HG03342 (cell line): ENCODE data around the gene ADAM23.
A peak's percentile ranks its signal among the peaks of the same experiment; 100 is the strongest.

Experiments used
- ATAC-seq: cut with Tn5 transposase; IDR thresholded peaks from one replicate; pipeline ENCODE4 v1.9.1; 2021; ENCODE audit warnings: mild to moderate bottlenecking, moderate library complexity; ENCODE audit not compliant: unreplicated experiment

The ADAM23 gene

DNA sequence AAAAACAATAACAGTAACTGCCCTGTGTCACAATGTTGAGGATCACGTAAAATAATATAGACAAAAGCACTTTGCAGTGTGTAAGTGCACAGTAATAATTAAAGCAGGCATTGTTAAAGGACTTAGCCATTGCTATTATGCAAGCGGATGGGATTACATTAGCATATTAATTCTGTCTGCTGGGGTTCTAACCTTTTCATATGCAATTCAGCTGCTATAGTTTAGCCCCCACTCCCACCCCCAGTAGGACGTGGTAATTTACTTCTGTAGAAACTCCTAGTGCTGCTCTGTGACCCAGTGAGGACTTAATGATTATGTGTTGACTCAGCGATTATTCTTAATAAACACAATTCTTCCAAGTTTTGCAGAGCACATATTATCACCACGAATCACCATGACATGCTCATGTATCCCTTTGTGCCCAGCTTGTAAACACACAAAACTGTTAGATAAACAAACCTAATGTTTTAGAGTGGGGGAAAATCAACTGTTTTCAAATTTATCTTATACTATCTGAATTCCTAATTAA, 5.1 kb upstream of the ADAM23 start:
- ATAC-seq: no peak

DNA sequence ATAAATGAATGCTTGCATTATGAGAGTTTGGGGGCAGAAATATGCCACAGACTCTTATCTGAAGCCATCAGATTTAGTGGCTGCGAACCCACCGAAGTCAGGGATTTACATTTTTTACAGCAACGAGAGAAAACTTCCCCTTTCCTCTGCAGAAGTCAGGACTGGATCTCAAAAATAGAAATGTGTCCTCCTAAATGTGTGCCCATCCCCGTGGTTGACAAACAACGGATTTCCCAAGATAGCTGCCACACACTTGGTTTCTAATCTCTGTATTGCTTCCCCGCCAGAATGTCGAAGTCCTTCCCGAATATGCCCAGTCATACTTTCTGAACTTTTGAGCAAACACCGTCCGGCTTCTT, 879 bp upstream of the ADAM23 start:
- no peak for ATAC-seq

DNA sequence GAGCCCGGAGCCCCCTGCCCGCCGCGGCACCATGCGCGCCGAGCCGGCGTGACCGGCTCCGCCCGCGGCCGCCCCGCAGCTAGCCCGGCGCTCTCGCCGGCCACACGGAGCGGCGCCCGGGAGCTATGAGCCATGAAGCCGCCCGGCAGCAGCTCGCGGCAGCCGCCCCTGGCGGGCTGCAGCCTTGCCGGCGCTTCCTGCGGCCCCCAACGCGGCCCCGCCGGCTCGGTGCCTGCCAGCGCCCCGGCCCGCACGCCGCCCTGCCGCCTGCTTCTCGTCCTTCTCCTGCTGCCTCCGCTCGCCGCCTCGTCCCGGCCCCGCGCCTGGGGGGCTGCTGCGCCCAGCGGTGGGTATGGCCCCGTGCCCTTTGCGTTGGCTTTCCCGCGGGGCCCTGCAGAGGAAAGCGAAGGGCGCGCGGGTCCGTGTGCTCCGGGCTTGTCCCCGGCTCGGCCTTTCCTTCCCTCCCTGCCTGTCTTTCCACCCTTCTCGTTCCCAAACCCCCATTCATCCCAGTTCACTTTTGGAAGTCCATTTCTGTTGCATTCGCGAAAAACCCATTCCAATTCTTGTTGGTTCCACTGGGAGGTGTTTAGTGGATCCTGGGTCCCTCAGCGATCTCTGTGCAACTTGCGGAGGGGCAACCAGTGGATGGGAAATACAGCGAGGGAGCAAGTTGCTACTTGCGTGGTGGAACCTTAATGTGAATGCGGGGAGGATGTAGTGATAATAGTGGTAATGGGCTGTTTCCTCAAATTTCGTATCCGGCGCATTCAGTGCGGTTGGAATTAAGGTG, 599 bp downstream of the ADAM23 start:
- ATAC-seq: peak; percentile 57

DNA sequence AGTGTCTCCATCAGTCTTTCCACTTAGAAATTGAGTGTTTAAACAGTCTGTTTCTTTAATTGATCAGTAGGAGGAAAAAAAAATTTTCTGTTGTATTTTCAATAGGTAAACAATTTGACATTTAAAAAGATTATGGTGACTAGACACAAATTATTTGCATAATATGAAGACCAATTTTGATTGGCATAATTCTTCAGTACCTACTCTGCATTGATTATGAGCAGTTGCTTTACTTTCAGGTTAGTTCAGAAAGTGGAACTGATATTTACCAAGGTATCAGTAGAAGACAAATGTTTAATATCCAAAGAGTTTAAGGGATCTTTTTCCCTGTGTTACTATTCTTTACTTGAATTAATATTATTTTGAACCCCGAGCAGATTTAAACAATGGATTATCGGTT, 2.6 kb downstream of the ADAM23 start:
- no peak for ATAC-seq

DNA sequence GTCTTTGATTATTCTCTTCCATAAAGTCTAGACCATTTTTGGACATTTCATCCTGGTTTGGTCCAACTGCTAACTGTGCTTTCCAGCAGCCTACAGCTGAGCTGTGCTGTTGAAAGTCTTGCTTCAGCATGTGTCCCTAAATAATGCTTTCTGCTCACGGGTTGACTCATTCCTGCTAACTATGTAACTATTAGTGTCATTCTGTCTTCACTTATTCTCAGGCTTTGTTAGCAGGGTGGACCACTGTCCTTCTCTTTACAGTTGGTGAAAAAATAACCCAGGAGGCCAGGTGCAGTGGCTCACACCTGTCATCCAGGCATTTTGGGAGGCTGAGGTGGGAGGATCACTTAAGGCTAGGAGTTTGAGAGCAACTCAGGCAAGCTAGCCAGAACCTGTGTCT, 8.9 kb downstream of the ADAM23 start:
- ATAC-seq: peak; percentile 54

DNA sequence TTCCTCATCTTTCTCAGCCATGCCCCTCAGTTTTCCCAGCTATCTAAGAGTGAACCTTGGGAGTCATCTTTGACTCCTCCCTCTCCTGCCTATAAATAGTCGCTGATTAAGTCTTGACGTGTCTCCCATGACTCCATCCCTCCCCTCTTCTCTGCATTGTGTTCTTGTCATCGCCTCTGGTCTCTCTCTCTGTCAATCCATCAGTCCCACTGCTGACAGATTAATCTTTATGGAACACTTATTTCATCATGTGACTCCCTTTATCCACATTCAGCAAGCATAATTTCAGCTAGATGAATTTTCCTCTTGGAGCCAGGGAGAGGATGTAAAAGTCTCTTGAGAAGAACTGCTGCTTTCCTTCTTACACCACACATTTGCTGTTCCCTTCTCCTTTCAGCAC, 9.4 kb downstream of the ADAM23 start:
- no peak for ATAC-seq

DNA sequence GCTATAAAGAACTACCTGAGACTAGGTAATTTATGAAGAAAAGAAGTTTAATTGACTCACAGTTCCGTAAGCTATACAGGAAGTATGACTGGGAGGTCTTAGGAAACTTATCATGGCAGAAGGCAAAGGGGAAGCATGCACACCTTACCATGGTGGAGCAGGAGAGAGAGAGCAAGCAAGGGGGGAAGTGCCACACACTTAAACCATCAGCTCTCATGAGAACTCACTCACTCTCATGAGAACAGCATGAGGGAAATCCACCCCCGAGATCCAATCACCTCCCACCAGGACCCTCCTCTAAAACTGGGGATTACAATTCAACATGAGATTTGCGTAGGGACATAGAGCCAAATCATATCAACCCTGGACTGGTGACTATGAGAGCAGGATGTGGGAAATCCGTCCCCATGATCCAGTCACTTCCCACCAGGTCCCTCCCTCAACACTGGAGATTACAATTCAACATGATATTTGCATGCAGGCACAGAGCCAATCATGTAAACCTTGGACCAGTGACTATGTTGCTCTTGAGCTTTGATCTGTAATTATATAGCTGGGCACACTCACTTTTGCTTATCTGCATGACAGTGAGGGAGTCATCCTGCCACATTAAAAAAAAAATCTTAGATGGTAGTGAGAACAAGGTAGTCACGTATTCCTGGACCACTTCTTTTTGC, 12.9 kb downstream of the ADAM23 start:
- ATAC-seq: no peak

DNA sequence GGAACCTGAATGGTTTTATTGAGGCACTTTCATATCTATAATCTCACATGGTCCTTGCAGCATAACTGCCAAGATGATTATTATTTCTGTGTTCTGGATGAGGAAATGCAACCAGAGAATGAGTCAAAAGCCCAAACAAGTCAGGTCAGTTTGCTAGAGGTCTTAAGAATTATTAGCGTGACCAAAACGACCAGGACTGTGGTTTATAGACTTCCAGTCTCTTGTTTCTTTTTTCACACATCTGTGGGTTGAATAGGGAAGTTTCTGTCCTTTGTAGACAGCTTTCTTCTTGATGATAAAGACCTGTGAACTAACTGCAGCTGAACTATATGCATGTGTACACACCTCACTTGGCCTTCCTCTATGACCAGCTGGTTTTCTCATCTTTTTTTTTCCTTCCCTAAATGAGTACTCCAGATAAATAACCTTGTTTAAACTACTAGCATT, 13.9 kb downstream of the ADAM23 start:
- ATAC-seq: peak; percentile 90

DNA sequence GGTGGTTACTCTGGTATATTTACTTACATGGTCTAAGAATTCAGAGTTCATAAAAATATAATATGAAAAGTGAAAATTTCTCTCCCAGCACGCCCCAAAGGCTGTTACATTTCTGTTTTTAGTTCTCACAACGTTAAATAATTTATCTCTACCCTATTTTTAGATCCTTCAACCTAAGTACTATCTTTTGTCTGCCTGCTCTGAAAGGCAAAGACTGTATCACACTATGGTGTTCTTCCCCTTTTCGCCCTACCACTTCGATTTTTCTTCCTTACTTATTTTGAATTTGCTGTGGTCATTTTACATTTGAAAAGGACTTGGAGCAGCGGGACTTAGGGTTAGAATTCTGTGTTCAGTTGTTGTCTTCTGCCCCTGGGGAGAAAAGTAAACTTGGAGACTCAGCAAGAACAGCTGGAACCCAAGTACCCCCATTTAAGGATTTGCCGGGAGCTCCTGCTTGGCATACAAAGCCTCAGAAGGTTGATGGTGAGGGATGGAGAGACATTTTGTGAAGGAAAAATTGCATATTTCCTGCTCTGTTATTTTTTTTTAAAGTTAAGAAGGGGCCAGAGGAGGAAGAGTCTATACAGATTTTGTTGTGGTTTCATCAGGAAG, 19.0 kb downstream of the ADAM23 start:
- no peak for ATAC-seq

DNA sequence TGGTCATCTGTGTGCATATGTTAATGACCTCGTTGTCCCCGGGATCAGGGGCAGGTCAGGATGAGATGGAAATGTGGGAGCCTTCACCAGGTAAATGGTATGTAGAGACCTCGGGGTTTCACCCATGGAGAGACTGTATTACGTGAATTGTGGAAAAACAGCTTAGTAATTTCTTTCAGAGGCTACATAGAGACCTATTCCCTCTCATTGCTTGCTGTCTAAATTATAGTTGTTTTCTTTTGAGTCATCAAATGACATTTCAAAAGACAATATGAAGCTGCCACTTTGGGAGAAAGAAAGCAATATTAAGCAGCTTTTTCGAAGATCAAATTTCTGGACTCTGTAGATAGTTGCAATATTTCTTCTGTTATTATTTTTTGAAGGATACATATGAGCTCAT, 20.4 kb downstream of the ADAM23 start:
- no peak for ATAC-seq

DNA sequence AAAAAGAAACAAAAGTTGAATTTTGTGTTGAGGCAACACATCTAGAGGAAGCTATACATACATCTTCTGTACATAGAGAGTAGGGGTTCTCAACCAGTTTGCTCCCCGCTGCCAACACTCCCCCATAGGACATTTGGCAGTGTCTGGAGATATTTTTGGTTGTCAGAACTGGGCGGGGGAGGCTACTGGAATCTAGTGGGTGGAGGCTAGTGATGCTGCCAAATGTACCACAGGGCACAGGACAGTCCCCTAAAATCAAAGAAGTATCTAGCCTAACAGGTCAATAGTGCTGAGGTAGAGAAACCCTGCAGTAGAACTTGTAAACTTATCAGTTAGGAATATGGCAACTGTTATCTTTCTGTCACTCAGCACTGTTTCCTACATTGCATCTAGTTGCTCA, 21.3 kb downstream of the ADAM23 start:
- ATAC-seq: no peak

DNA sequence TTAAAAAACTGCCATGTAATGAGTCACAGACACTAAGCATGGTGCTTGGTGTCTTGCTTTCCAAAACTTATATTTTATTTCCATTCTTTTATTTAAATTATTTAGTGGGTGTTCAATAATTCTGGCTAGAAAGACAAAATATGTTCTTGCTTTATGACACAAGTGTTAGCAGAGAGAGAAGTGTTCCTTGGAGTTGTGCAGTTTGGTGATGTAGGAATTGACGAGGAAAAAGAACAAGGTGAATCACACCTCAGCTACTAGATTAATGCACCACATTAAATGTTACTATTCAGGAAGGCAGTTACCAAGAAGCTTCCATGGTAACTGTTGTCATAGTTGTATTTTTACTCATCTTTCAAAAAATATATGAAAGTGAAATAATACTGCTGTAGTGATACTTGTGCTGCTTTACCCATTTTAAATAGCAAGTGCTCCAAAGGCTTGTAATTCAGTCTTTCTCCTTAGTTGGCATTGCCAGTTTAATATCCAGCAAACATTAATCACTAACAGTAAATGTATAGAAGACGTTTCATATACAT, 28.3 kb downstream of the ADAM23 start:
- peak; percentile 53 for ATAC-seq

DNA sequence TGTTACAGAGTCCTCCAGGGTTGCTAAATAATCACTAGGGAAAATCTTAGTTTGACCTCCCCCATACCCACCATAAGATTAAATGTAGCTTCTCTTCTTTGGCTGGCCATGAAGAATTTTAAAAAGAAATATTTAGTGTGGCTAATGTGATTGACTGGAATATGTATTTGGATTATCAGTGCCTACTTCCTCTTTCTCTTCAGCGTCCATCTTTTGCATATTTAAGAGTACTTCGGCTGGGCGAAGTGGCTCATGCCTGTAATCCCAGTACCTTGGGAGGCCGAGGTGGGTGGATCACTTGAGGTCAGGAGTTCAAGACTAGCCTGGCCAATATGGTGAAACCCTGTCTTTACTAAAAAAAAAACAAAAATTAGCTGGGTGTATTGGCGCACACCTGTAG, 28.8 kb downstream of the ADAM23 start:
- no peak for ATAC-seq

DNA sequence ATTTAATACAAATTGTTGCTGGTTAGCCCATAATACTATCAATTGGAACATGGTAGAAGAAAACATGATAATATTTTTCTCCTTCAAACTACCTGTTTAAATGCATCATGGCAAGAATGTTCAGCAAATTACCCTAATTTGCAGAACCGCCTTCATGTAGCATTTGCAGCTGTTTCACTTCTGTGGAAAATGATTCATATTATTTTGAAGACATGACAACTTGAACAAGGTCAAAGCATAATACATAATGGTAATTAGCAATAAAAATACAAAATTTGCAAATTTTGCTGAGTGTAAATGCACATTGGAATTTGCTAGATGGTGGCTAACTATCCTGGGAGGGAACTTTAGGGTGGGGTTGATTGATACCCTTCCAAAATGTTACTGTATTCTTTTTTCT, 30.8 kb downstream of the ADAM23 start:
- ATAC-seq: no peak

DNA sequence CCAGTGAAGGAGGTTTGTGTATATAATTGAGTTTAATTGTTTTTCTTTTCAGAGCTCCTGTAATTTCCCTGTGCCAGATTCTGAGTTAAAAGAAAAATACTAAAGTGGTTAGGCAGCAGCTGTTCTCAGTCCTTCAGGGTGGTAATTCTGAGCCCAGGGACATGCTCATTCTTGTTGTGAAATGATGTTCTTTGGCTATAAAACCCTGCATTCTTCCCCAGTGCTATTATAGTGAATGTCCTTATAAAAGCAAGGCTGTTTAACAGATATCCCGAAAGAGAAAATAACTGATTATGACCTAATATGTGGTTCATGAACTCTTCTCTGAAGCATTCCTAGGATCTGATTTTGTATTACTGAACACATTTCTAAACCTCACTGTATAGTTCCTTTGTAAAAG, 34.0 kb downstream of the ADAM23 start:
- ATAC-seq: no peak

DNA sequence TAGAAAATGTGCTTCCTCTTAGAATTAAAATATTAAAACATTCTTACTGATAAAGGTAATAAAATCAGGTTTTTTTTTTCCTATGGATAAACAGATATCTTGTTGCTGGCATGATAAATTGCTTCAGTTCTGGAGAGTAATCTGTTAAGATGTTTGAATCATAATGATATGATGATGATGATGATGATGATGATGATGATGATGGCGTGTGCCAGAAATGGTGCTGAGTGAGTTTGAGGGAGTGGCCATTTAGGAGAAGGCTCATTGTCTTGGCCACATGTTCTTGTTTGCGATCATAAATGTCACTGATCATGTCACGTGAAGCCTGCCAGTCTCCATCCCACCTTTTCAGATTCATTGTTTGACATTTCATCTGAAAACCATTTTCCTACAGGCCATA, 35.0 kb downstream of the ADAM23 start:
- ATAC-seq: no peak

DNA sequence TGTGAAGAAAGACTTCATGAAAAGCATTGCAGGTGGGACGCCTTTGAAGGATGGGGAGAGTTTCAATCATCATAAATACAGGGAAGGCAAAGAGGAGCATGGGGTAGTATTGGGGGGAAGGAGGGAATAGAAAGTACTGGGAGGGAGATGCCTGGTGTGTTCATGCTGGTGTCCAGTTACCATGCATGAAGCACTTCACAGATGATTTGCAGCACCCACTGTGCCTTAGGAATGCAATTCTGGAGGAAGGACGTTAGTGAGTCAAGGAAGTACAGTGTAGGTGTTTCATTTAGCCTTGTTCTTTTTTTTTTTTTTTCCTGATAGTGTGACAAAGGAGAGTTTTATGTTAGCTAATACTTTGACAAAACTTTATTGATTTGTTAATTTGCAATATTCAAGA, 36.8 kb downstream of the ADAM23 start:
- no peak for ATAC-seq

DNA sequence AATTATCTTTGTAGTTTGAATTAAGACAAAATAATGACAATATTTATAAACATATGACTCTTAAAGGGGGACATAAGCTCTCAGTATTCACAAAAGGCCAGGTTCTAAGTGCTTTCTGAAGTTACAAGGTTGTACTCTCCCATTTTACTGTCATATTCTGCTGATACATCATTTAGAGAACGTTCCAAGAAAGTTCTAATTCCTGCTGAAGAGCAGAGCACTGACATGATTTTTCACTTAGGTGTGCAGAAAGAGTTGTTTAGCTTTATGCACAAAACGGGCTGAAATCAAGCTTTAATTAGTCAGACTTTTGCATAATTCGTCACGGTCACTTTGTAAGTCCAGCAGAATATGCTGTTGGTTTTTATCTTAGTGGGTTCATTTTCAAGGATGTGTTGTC, 37.3 kb downstream of the ADAM23 start:
- ATAC-seq: no peak

DNA sequence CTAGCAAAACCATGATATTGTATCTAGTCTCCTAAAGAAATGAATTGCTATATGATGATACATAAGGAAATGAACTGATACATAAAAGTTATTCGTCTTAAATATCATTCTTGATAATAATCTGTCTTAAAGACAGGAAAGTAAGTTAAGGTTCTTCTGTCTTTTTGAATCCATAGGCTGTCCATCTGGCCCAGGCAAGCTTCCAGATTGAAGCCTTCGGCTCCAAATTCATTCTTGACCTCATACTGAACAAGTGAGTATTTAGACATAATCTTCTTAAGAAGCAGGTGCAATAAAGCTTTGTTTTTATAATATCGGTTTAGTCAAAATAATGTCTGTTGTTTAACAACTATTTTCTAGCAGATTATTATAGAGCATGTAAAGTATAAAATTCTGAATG, 37.7 kb downstream of the ADAM23 start:
- no peak for ATAC-seq

DNA sequence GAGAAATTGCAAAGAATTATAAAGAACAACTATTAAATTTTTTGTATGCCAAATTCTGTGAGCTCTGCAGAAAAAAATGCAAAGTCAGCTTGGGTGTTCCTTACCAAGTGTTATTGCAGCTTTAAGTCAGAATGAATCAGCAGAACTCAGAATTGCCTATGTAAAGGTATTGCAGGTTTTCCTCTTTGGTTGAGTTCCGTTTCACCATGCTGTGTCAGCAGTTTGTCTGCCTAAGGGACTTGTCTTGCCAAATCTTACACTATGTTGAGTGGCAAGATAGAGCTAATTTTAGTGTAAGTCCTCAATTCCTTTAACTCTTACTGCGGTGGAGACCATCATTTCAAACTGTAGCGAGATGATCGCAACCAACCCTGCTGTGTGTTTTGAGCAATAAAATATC, 38.8 kb downstream of the ADAM23 start:
- ATAC-seq: no peak

DNA sequence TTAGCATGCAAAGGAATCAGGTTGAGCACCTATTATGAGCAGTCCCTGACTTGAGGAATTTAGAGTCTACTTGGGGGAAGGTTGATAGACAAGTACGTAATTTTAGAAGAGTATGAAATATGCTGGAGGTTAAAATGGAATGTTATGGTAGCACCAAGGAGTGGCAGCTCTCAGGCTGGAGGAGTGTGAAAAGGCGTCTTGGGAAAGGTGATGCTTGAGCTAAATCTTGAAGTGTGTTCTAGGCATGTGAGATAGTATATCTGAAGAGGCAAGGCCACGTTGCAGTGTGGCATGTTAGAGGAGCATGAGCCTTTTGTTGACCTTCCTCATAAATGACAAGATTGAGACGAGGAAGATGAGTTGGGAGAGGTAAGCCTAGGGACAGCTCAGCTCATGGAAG, 39.3 kb downstream of the ADAM23 start:
- no peak for ATAC-seq

DNA sequence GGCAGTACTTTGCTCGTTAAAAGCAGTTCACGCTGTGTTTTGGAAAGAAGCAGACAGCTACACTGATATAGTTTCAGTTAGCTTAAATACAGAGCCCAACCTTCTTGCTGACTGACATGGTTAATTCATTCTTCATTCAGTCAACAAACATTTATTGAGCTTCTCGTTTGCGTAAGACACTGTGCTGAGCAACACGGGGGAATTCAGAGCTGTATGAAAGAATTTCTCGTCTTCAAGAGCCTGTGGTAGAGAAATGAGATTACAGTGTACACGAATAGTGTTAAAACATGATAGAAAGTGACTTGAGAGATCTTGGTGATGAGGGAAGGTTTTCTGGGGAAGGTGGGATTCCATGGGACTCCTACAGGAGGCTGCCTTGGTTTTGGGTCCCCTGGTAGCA, 44.7 kb downstream of the ADAM23 start:
- ATAC-seq: no peak
